GM19467 (cell line): ENCODE results near the gene XXYLT1.
"Not testable (repeated sequence)": the region's sequence is repeated elsewhere in the genome, so short reads cannot be mapped to it uniquely, and the experiment has no call there.

ENCODE experiments used
- ATAC-seq: cut with Tn5 transposase; IDR thresholded peaks from one replicate; pipeline ENCODE4 v1.9.1; 2021; ENCODE audit warnings: mild to moderate bottlenecking, moderate library complexity; ENCODE audit not compliant: unreplicated experiment

Gene XXYLT1

GRCh38 chr3:195230244-195230643 is 40.7 kb downstream of the XXYLT1 start:
- ATAC-seq: no peak

DNA sequence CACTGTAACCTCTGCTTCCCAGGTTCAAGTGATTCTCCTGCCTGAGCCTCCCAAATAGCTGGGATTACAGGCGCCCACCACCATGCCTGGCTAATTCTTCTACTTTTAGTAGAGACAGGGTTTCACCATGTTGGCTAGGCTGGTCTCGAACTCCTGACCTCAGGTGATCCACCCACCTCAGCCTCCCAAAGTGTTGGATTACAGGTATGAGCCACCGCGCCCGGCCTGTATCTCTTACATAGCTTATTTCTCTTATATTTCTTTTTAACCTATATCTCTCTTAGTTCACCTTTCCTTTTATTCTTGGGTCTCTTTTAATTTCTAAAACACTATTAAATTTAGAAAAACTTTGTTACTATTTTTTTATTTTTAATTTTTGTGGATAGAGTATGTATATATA is 42.1 kb downstream of the XXYLT1 start:
- ATAC-seq: not testable (repeated sequence)

- ATAC-seq: no peak
These were observed 43.1 kb downstream of the XXYLT1 start for GRCh38 chr3:195227871-195228270.

- no peak for ATAC-seq
These were observed 44.0 kb downstream of the XXYLT1 start for GRCh38 chr3:195226900-195227447.

DNA sequence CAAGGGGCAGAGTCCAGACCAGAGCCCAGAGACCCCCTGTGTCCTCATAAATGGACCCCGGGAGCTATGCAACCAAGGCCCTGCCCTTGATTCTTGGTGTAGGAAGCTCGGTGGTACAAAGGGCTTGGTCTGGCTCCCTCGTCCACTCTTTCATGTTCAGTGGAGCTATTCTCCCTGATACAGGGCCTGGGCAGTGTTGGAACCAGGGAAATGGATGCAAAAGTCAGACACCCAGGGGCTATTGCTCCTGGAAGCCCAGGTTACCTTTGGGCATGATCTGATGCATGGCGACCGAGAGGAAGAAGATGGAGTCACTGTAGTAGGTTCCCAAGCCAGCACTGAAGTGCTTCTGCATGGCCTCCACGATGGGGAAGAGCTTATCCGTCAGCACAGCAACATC is 44.5 kb downstream of the XXYLT1 start:
- no peak for ATAC-seq

DNA sequence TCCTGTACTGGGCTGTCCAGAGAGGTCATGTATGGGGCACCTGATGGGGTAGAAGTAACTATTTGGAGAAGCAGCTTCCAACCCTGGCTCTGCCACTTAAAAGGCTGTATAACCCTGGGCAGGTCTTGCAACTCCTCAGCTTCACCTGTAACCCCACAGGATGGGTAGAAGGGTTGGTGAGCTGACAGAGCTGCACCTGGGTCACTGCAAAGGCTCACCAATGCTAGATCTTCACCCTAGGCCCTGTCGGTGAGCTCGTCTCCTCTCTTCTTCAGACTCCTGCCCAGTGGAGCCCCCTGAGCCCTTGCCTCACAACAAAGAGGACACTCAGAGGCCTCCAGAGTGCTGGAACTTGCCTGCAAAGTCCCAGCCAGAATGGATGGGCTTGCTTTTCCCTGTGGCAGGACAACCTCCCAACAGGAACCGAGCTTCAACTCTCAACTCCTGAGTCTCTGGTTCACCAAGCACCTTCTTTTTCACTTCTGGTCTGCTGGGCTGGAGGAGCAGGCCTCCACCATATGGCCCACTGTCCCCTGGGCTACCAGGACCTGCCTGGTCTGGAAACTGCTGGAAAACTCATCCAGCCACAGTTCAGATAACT is 45.9 kb downstream of the XXYLT1 start:
- ATAC-seq: no peak

DNA sequence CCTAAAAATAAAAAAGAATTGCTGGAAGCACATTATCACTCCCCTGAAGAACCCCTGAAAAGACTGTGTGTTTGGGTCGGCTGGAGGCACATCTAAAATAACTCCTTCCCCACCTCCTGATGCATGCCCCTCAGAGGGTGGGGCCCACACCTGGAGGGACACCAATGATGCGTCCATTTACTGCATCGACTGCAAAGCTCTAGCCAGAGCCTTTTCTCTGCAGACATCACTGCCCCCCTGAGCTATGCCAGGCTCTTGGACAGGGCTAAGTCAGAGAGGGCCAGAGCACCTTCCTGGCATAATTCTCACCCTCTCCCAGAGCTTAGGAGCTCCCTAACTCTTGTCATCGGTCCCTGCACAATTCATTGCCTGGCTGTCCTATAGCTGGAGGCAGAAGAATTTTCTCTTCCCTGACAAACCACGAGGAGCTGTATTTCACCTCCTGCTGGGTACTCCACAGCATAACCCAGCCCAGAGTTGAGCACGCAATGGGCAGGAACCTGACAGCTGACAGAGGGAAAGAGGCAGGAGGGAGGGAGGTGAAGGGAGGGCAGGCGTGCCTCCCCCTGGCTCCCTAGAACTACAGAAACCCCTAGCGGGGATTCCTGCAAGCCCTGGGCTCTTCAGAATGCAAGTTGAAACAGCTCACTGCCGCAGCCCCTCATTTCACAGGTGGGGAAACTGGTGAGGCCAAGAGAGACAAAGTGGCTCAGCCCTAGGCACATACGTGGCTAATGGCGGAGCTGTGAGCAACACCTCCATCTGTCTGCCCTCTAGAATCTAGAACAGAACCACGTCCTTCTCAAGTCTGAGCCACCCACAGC is 46.6 kb downstream of the XXYLT1 start:
- ATAC-seq: no peak

DNA sequence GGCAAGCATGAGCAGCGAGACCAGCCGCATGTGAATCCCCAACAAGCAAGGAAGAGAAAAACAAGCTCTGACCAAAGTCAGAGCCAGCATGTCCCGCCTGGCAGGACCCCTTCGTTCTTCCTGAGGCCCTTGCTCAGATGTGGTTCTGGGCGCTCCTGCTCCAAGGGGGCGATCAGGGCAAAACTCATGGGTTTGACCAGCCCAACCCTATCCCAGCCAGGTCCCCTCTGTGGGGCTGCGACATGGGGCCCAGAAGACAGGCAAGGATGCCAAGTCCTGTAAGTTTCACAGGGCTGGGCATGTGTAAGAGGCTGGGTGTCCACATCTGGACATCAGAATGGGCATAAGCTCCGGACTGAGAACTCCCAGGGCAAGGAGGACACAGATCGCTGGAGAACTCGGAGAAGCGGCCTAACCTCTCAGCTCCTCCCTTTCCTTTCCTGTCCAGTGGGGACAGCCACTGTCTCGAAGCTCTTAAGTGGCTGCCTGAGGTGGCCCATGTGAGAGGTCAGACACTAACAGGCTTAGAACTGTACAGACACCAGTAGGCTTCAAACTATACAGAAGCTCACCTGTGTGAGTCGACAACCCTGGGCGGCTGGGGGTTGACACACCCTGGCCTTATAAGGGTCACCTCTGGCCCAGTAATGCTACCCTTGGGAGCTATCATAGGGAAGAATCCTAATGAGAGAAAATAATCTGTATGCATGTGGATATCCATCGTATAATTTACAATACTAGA is 48.9 kb downstream of the XXYLT1 start:
- ATAC-seq: no peak

- no peak for ATAC-seq
These were observed 49.7 kb downstream of the XXYLT1 start for GRCh38 chr3:195221015-195221853.

- ATAC-seq: no peak
These were observed 51.4 kb downstream of the XXYLT1 start for GRCh38 chr3:195219351-195220230.

GRCh38 chr3:195218331-195218730 is 52.6 kb downstream of the XXYLT1 start:
- not testable (repeated sequence) for ATAC-seq

GRCh38 chr3:195215576-195215975 is 55.4 kb downstream of the XXYLT1 start:
- ATAC-seq: not testable (repeated sequence)

DNA sequence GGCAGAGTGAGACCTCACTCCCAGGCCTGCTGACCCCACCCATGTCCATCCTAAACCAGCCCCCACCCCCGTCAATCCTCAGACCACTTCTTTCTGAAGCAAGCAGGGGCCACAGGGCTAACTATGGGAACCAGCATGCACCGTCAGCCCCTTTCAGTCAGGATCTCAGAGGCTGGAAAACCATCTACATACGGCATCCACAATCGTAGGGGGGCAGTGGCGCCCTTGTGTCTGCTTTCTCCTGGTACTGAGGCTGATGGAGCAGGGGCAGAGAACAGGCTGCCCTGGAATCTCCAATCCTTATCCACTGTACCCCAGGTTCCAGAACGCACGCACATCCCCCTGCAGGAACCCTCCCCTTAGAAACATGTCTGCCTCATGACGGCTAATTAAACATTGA is 56.6 kb downstream of the XXYLT1 start:
- ATAC-seq: no peak

GRCh38 chr3:195213639-195214315 is 57.2 kb downstream of the XXYLT1 start:
- ATAC-seq: no peak

DNA sequence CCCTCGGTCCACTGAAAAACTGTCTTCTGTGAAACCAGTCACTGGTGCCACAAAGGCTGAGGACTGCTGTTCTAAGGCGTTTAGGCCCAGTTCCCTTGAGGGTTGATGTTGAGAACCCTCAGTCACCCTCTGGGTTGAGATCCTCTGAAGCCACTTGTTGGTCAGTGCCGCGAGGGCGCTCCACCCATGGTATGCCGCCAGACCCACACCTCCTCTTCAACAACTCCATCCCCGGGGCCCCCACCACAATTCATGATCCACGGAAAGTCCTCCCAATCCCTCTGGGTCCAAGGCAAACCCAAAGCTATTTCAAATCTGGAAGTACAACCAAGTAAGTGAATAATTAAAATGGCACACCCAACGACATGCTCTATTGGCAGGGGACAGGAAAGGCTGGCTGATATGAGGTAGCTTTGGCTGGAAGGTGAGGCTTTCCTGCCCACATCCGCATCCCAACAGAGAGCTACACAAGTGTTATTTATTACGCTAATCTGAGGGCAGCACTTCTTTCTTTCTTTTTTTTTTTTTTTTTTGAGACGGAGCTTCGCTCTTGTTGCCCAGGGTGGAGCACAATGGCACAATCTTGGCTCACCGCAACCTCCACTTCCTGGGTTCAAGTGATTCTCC is 58.1 kb downstream of the XXYLT1 start:
- no peak for ATAC-seq

GRCh38 chr3:195212033-195212748 is 58.8 kb downstream of the XXYLT1 start:
- no peak for ATAC-seq

DNA sequence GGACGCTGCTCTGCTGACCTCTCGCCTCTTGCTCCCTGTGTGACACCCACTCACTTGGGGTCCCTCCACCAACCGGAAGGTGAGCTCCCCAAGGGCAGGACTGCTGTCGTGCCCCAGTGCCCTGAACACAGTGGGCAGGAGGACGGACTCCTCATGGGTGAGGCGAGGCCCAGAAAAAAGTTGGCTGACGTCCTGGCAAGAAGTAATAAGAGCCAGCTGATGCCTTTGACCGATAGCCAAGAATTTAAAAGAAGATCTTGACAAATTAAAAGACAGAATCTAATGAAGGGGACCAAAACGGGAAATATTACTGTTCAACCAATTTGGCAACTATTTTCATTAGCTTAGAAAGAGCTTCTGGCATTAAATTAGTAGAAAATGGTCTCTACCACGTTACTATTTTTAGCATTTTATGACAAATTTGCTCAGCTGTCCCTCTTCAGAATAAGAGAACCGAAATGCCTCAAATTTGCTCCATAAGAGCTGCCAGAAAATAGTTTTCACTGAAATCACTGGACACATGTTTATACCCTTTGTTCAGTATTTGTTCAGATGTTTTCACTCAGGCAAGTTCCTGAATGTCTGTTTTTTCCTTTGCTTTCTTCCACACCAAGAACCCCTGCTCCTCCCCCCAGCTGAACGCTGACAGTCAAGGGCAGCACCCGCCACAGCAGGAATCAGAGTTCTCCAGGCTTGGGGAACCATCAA is 60.5 kb downstream of the XXYLT1 start:
- no peak for ATAC-seq
